HCT116 (cell line): ENCODE results near the gene SLC10A3.

Experiments used
- CEBPB ChIP-seq: IDR thresholded peaks from 2 replicates; pipeline ENCODE4 v1.6.1; 2012; ENCODE audit warnings: low read depth
- EZH2 ChIP-seq: fragments of 200-600 bp; sonication (generic); IDR thresholded peaks from 2 replicates; pipeline ENCODE4 v1.6.1; 2017; ENCODE audit warnings: antibody characterized with exemption, mixed run types
- EZH2phosphoT487 ChIP-seq: fragments of 200-600 bp; IDR thresholded peaks from 2 replicates; pipeline ENCODE4 v1.6.1; 2018; ENCODE audit warnings: antibody characterized with exemption, borderline replicate concordance
- JUND ChIP-seq: IDR thresholded peaks from 2 replicates; pipeline ENCODE4 v1.6.1; 2012
- POLR2A ChIP-seq: IDR thresholded peaks from 2 replicates; pipeline ENCODE4 v1.7.0; 2011; ENCODE audit warnings: borderline replicate concordance; ENCODE audit not compliant: insufficient read depth, insufficient read length; ENCODE audit errors: extremely low read depth
- POLR2AphosphoS5 ChIP-seq: IDR thresholded peaks from 2 replicates; pipeline ENCODE4 v1.6.1; 2011; ENCODE audit warnings: mild to moderate bottlenecking, low read depth, low read length, moderate library complexity
- SP1 ChIP-seq: IDR thresholded peaks from 2 replicates; pipeline ENCODE4 v1.6.1; 2012; ENCODE audit warnings: low read depth
- TCF7L2 ChIP-seq: IDR thresholded peaks from 2 replicates; pipeline ENCODE4 v1.7.0; 2011; ENCODE audit warnings: borderline replicate concordance, inconsistent platforms; ENCODE audit not compliant: insufficient read depth, insufficient read length; ENCODE audit errors: extremely low read depth
- YY1 ChIP-seq: IDR thresholded peaks from 2 replicates; pipeline ENCODE4 v1.6.1; 2011; ENCODE audit warnings: low read length, low read depth, moderate library complexity, mild to moderate bottlenecking; ENCODE audit not compliant: insufficient replicate concordance; ENCODE audit errors: extremely low read depth
- ZNF274 ChIP-seq: fragments of 200-500 bp; sonication (Bioruptor generic); IDR thresholded peaks from 2 replicates; pipeline ENCODE4 v1.6.1; 2014; ENCODE audit warnings: mild to moderate bottlenecking, low read depth, low read length, inconsistent platforms
- TF ChIP-seq, protein P1 (sequence below), 3 experiments: fragments of 200-600 bp in 1 of 3; sonication (generic) in 1 of 3; IDR thresholded peaks in 2 of 3; conservative IDR thresholded peaks in 1 of 3; 2 replicates each; pipeline ENCODE4 v1.5.1; 2012 to 2017; ENCODE audit warnings: low read depth in 2 of 3, low read length in 2 of 3, antibody characterized with exemption in 1 of 3, borderline replicate concordance in 1 of 3, control low read depth in 1 of 3, mild to moderate bottlenecking in 1 of 3, mixed read lengths in 1 of 3, mixed run types in 1 of 3, moderate library complexity in 1 of 3; ENCODE audit not compliant: insufficient read depth in 1 of 3
- TF ChIP-seq, protein P2 (sequence below): IDR thresholded peaks from 2 replicates; pipeline ENCODE4 v1.6.1; 2012; ENCODE audit warnings: low read depth
- TF ChIP-seq, protein P3 (sequence below): IDR thresholded peaks from 2 replicates; pipeline ENCODE4 v1.6.1; 2012

DNA sequence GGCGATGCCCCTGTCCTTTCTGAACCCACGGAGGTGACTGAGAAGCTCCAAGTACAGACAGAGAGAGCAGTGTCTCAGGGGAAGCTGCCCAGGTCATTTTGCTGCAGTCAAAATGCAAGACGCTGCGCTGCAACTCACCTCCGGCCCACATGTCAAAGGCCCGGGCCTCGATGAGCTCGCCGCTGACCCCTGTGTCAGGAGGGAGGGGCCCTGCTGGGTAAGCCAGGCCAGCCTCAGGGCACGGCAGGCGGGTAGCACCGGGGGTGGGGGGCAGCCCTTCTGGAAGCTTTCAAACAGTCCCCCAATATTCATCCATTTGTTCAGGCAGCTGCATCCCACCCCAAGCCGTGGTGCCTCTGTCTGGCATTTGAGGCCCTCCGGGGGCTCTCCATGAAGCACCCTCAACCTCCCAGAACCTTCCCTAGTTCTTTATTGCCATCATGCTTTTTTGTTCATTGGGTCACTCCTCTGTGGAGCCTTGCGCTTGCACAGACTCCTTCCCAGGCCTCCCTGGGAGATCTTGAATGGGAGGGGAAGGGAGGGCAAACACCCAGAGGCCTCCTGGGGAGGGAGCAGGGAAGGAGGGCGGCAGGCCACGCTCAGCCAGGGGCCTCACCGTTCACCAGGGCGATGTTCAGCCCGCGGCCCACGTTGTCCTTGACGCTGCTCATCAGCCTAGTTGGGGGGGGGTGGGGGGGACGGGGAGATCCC is 17.4 kb upstream of the SLC10A3 start:
- no peak for TF ChIP-seq CEBPB
- TF ChIP-seq, protein P1, sequence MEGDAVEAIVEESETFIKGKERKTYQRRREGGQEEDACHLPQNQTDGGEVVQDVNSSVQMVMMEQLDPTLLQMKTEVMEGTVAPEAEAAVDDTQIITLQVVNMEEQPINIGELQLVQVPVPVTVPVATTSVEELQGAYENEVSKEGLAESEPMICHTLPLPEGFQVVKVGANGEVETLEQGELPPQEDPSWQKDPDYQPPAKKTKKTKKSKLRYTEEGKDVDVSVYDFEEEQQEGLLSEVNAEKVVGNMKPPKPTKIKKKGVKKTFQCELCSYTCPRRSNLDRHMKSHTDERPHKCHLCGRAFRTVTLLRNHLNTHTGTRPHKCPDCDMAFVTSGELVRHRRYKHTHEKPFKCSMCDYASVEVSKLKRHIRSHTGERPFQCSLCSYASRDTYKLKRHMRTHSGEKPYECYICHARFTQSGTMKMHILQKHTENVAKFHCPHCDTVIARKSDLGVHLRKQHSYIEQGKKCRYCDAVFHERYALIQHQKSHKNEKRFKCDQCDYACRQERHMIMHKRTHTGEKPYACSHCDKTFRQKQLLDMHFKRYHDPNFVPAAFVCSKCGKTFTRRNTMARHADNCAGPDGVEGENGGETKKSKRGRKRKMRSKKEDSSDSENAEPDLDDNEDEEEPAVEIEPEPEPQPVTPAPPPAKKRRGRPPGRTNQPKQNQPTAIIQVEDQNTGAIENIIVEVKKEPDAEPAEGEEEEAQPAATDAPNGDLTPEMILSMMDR (IDR thresholded peaks at IDR 0.05 in 2 of 3, conservative IDR thresholded peaks at IDR 0.05 in 1 of 3; ENCODE audit: borderline replicate concordance in 1 of 3, insufficient read depth in 1 of 3, low read depth in 2 of 3, low read length in 2 of 3): no peak
- TF ChIP-seq SP1: no peak
- TF ChIP-seq TCF7L2: no peak
- TF ChIP-seq ZNF274: no peak
- TF ChIP-seq, protein P2, sequence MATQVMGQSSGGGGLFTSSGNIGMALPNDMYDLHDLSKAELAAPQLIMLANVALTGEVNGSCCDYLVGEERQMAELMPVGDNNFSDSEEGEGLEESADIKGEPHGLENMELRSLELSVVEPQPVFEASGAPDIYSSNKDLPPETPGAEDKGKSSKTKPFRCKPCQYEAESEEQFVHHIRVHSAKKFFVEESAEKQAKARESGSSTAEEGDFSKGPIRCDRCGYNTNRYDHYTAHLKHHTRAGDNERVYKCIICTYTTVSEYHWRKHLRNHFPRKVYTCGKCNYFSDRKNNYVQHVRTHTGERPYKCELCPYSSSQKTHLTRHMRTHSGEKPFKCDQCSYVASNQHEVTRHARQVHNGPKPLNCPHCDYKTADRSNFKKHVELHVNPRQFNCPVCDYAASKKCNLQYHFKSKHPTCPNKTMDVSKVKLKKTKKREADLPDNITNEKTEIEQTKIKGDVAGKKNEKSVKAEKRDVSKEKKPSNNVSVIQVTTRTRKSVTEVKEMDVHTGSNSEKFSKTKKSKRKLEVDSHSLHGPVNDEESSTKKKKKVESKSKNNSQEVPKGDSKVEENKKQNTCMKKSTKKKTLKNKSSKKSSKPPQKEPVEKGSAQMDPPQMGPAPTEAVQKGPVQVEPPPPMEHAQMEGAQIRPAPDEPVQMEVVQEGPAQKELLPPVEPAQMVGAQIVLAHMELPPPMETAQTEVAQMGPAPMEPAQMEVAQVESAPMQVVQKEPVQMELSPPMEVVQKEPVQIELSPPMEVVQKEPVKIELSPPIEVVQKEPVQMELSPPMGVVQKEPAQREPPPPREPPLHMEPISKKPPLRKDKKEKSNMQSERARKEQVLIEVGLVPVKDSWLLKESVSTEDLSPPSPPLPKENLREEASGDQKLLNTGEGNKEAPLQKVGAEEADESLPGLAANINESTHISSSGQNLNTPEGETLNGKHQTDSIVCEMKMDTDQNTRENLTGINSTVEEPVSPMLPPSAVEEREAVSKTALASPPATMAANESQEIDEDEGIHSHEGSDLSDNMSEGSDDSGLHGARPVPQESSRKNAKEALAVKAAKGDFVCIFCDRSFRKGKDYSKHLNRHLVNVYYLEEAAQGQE: no peak
- TF ChIP-seq POLR2A: no peak
- TF ChIP-seq POLR2AphosphoS5: no peak
- TF ChIP-seq, protein P3, sequence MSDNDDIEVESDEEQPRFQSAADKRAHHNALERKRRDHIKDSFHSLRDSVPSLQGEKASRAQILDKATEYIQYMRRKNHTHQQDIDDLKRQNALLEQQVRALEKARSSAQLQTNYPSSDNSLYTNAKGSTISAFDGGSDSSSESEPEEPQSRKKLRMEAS: no peak
- TF ChIP-seq YY1: no peak
- TF ChIP-seq EZH2: no peak
- no peak for TF ChIP-seq EZH2phosphoT487
- TF ChIP-seq JUND: no peak
